Sigmoid colon (tissue), 4 donors: Measurements from ENCODE around the gene RAC2.

ENCODE experiments used
- POLR2A ChIP-seq, 2 donors: fragments of 450-650 bp; IDR thresholded peaks; one replicate each; pipeline ENCODE4 v1.6.1; 2016; ENCODE audit warnings: antibody characterized with exemption in 2 of 2, mild to moderate bottlenecking in 2 of 2, moderate library complexity in 2 of 2
- POLR2AphosphoS5 ChIP-seq, 4 donors: sonication (generic); formaldehyde crosslinking; IDR thresholded peaks; one replicate each; pipeline ENCODE4 v1.6.1; 2017; ENCODE audit warnings: antibody characterized with exemption in 4 of 4
- TF ChIP-seq, protein P1 (sequence below), 4 experiments: fragments of 450-650 bp in 3 of 4; fragments of 200-600 bp in 1 of 4; IDR thresholded peaks; one replicate each; pipeline ENCODE4 v1.5.1; 2016 to 2019; ENCODE audit warnings: antibody characterized with exemption in 4 of 4, mild to moderate bottlenecking in 3 of 4, moderate library complexity in 2 of 4

DNA sequence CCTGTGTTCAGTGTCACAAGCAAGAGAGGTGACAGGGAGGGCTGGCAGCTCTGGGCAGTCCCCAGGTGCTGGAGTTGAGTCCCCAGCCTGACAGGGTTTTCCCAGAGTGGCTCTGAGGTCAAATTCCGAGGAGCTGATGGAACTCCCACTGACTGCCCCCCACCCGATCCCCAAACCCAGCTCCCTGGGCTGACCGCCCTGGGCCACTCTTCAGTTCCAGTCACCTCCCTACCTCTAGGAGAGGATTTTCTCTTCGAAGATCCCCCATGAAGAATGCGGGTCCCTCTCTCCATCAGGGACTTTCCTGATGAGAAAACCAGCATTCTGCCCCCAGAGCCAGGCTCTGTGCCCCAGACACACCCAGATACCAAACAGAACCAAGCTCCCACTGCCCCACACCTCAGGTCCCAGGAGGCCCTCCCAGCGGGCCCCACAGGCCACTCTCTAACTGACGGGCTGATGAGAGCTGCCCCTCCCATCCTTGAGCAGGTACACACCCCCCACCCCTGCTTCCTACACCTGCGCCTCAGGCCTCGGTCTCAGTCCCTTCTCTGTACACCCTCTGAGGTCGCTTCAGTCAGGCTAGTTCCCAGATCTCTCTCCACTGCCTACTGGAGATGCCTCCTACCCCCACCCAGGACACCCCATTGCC, 12.1 kb upstream of the RAC2 start:
- TF ChIP-seq, protein P1, sequence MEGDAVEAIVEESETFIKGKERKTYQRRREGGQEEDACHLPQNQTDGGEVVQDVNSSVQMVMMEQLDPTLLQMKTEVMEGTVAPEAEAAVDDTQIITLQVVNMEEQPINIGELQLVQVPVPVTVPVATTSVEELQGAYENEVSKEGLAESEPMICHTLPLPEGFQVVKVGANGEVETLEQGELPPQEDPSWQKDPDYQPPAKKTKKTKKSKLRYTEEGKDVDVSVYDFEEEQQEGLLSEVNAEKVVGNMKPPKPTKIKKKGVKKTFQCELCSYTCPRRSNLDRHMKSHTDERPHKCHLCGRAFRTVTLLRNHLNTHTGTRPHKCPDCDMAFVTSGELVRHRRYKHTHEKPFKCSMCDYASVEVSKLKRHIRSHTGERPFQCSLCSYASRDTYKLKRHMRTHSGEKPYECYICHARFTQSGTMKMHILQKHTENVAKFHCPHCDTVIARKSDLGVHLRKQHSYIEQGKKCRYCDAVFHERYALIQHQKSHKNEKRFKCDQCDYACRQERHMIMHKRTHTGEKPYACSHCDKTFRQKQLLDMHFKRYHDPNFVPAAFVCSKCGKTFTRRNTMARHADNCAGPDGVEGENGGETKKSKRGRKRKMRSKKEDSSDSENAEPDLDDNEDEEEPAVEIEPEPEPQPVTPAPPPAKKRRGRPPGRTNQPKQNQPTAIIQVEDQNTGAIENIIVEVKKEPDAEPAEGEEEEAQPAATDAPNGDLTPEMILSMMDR (IDR thresholded peaks at IDR 0.05) = no peak
- TF ChIP-seq POLR2A (IDR thresholded peaks at IDR 0.05) (no peak), POLR2AphosphoS5 (IDR thresholded peaks at IDR 0.05) (no peak)
